Right forelimb (tissue), 1 donor: ENCODE measurements around the gene TANC2.

ENCODE experiments used
- DNase-seq: peaks from one replicate; pipeline ENCODE4 v3.0.0-alpha.2; 2018

The TANC2 gene

DNA sequence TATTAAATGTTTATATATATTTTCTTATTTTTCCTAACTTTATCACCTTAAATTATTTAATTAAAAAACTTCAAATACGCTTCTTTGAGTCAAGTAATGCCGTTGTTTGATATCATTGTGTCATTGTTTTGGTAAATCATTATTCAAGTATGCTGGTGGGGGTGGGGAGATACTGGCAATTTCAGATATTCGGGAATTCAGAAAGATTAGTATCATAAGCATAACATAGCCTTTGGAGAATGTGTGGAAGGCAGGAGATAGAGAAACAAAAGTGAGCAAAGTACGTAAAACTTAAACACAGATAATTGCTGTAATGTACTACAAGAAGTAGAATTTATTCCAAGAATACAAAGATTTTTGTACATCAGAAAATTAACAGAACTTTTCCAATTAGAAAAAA lies 49.8 kb downstream of the TANC2 start:
- DNase-seq = no peak
